BJ (cell line): ENCODE measurements around the gene STRIP2. TPM values are rescaled to one million over a fixed set of nuclear protein-coding genes. Genes with fewer than 3 reads are reported as not detected.
"Not testable (repeated sequence)": the region's sequence is repeated elsewhere in the genome, so short reads cannot be mapped to it uniquely, and the experiment has no call there.

Experiments
- CTCF ChIA-PET: fragments of 350-600 bp; formaldehyde crosslinking; extraction: SDS; loops from one replicate; lab custom pipeline; 2021; ENCODE audit warnings: antibody characterized with exemption, inconsistent platforms; lab: Yijun Ruan, JAX
- POLR2A ChIA-PET: fragments of 300-600 bp; sonication (Branson Sonifier 250); formaldehyde crosslinking; extraction: SDS; loops from one replicate; lab custom pipeline; 2021; ENCODE audit warnings: antibody characterized with exemption; lab: Charles Lee
- DNase-seq: peaks from one replicate; pipeline ENCODE4 v3.0.0-alpha.2; 2011; ENCODE audit warnings: low read depth
- H3K27me3 ChIP-seq: 2 replicates; pipeline ENCODE4 v1.6.0; 2011; ENCODE audit warnings: low read length; ENCODE audit not compliant: control insufficient read depth, insufficient read depth
- H3K36me3 ChIP-seq: 2 replicates; pipeline ENCODE4 v1.5.1; 2011; ENCODE audit warnings: low read length; ENCODE audit not compliant: control insufficient read depth, insufficient read depth
- H3K4me3 ChIP-seq: 2 replicates; pipeline ENCODE4 v1.5.1; 2011; ENCODE audit warnings: low read depth, mild to moderate bottlenecking, control low read depth, low read length
- CTCF ChIP-seq: IDR thresholded peaks from 2 replicates; pipeline ENCODE4 v1.5.1; 2011; ENCODE audit warnings: low read depth, mild to moderate bottlenecking, control low read depth, inconsistent platforms, low read length, moderate library complexity; ENCODE audit not compliant: insufficient read depth
- polyA plus RNA-seq: library from polyadenylated mRNA; depleted of rRNA; stranded (reverse); fragments of >200 nt; gene quantifications from 2 replicates; pipeline ENCODE4 v1.2.3, GENCODE V29; 2011

STRIP2 gene
- polyA plus RNA-seq, 1 experiment = 2.0 TPM

GRCh38 chr7:129470411-129470810, 36.2 kb downstream of the STRIP2 start:
- no peak for TF ChIP-seq CTCF

DNA sequence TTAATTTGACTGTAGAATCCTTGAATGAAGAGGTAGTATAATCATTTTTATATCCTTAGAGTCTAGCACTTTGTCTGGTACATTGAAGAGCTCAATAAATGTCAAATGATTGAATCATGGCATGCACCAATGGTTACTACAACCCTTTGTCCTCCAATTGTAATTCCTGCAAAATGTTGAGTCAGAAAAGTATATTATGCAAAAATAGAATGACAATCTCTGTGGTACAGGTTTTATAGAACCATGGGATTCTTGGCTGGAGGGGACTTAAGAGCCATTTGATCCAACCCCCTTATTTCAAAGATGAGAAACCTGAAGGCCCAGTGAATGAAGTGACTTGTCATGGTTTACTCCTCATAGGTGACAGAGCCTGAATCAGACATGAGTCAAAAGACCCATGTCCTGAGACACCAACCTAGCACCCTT, 37.2 kb downstream of the STRIP2 start:
- H3K36me3 ChIP-seq = no peaks in the 10 kb centered on the region
- POLR2A ChIA-PET = interaction anchor here (1.1 kb wide), 1 partner anchor 128 kb away, joined by 3 read pairs; no protein-coding TSS in a partner anchor
- DNase-seq = no peak
- no peak overlapping the region for H3K4me3 ChIP-seq
- CTCF ChIA-PET = interaction anchor here (0.6 to 8.0 kb wide), 31 partner anchors 9 to 611 kb away, joined by 3 to 154 read pairs (median 3); partner anchors contain the start of gene STRIP2
- TF ChIP-seq CTCF = no peak
- H3K27me3 ChIP-seq = no peaks in the 10 kb centered on the region

More at GRCh38 chr7:129470411-129470810, 36.2 kb downstream of the STRIP2 start:
- no peaks in the 10 kb centered on the region for H3K36me3 ChIP-seq
- DNase-seq = no peak
- ChIA-PET POLR2A (no interaction called here), CTCF (interaction anchor here (0.6 to 8.0 kb wide), 8 partner anchors 39 to 541 kb away, joined by 3 to 154 read pairs (median 4); no protein-coding TSS in a partner anchor)
- H3K4me3 ChIP-seq = no peak overlapping the region
- no peaks in the 10 kb centered on the region for H3K27me3 ChIP-seq

- H3K36me3 ChIP-seq, H3K27me3 ChIP-seq, DNase-seq, POLR2A ChIA-PET, H3K4me3 ChIP-seq, CTCF ChIA-PET: not testable (repeated sequence)
Observed at GRCh38 chr7:129475931-129476330, 41.7 kb downstream of the STRIP2 start.

GRCh38 chr7:129476398-129476797, 42.2 kb downstream of the STRIP2 start:
- H3K36me3 ChIP-seq, POLR2A ChIA-PET, H3K4me3 ChIP-seq, H3K27me3 ChIP-seq, CTCF ChIA-PET, DNase-seq: not testable (repeated sequence)

GRCh38 chr7:129479831-129480230, 45.6 kb downstream of the STRIP2 start:
- DNase-seq = no peak
- TF ChIP-seq CTCF = no peak
- Histone ChIP-seq H3K27me3 (no peaks in the 10 kb centered on the region), H3K4me3 (no peak overlapping the region), H3K36me3 (no peaks in the 10 kb centered on the region)
- ChIA-PET POLR2A (no interaction called here), CTCF (interaction anchor here (1.3 to 3.1 kb wide), 3 partner anchors 10 to 112 kb away, joined by 3 to 10 read pairs (median 4); no protein-coding TSS in a partner anchor)

- no peak overlapping the region for H3K4me3 ChIP-seq
- ChIA-PET POLR2A (no interaction called here), CTCF (interaction anchor here (1.3 to 1.6 kb wide), 2 partner anchors 9 to 11 kb away, joined by 3 to 4 read pairs; no protein-coding TSS in a partner anchor)
- no peak for DNase-seq
- H3K36me3 ChIP-seq = no peaks in the 10 kb centered on the region
- no peak for TF ChIP-seq CTCF
- H3K27me3 ChIP-seq = no peaks in the 10 kb centered on the region
Observed at GRCh38 chr7:129480674-129481363, 46.6 kb downstream of the STRIP2 start.

DNA sequence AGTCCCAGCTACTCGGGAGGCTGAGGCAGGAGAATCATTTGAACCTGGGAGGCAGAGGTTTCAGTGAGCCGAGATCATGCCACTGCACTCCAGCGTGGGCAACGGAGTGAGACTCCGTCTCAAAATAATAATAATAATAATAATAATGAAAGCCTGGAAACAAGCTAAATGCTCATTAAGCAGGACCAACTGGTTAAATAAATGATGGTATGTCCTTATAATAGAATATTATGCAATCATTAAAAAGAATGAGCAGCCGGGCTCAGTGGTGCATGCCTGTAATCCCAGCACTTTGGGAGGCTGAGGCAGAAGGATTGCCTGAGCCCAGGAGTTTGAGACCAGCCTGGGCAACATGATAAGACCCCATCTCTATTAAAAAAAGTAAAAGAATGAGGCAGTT, 47.1 kb downstream of the STRIP2 start:
- DNase-seq, H3K4me3 ChIP-seq, POLR2A ChIA-PET, H3K27me3 ChIP-seq, H3K36me3 ChIP-seq: not testable (repeated sequence)
- CTCF ChIA-PET = interaction anchor here (1.6 kb wide), 1 partner anchor 12 kb away, joined by 3 read pairs; no protein-coding TSS in a partner anchor
